ENCODE measurements around the gene SS18L1.
"Not testable (repeated sequence)": the region's sequence is repeated elsewhere in the genome, so short reads cannot be mapped to it uniquely, and the experiment has no call there.

SS18L1 gene

DNA sequence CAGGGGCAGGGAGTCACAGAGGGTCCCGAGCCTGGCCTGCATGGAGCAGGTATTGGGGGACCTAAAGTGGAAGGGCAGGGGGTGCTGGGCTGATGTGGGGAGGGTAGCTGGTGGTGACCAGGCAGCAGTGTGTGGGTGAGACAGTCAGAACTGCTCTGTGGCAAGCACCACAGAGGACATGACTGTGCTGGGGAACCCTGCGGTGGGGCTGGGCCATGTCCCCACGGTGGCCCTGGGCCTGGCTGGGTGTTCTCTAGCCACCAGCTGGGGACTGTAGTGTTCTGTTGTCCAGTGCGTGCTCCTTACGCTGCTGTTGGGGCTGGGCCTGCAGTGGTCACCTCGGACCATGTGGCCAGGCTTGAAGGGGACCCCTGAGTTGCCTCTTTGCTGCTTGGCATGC lies 3.6 kb downstream of the SS18L1 start:
- Histone ChIP-seq H3K56ac (ENCODE audit: low read length) (peak overlapping the region; percentile 7), H3K36me3 (ENCODE audit: control insufficient read depth, insufficient read depth, low read length) (peaks cover 2% of the 10 kb centered on the region), H2AK5ac (ENCODE audit: low read length) (no peak overlapping the region), H3K9ac (ENCODE audit: low read length) (no peak overlapping the region), H3K27me3 (ENCODE audit: insufficient read depth, low read length, poor library complexity) (no peaks in the 10 kb centered on the region), H4K8ac (ENCODE audit: low read depth, low read length) (no peak overlapping the region), H3K4me3 (ENCODE audit: low read length) (no peak overlapping the region), H3K27ac (ENCODE audit: low read depth, low read length) (no peak overlapping the region), H3K18ac (ENCODE audit: low read length) (no peak overlapping the region), H2BK120ac (ENCODE audit: low read depth, low read length) (no peak overlapping the region), H3K4me2 (ENCODE audit: low read length) (no peak overlapping the region), H3K23ac (ENCODE audit: low read length) (peak overlapping the region; percentile 3), H2BK15ac (replicated peaks; ENCODE audit: low read depth) (no peak overlapping the region), H3K79me2 (ENCODE audit: control insufficient read depth, insufficient read depth, low read length) (peaks cover 89% of the 10 kb centered on the region), H4K5ac (ENCODE audit: low read length) (no peak overlapping the region), H3K4me1 (ENCODE audit: control insufficient read depth, low read depth, low read length) (peaks cover 15% of the 10 kb centered on the region), H3K4ac (ENCODE audit: low read depth, low read length) (no peak overlapping the region), H3K79me1 (ENCODE audit: low read length) (peaks cover 38% of the 10 kb centered on the region), H2BK5ac (ENCODE audit: low read length) (no peak overlapping the region)
- DNase-seq, result no peak
- no CpG with 5 or more reads among the region's 6 CpGs for WGBS (ENCODE audit: extremely low coverage, insufficient coverage, low lambda C conversion rate)

DNA sequence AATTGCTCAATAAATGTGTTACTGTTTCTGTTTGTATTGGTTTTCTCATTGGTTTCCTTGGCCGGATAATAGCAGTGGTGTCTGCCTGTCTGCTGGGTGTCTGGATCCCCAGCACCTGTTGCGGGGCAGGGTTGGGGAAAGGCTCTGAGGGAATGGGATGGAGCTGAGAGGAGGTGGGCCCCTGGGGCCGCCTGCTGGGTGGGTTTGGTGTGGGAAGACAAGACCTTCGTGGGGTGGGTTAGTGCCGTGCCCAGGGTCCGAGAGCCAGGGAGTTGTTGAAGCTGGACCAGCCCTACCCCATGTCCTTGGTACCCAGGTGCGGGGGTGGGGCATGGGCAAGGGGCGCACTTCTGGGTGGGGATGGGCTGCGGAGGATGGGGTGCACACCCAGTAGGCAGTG lies 4.0 kb downstream of the SS18L1 start:
- Histone ChIP-seq H4K8ac (ENCODE audit: low read depth, low read length) (no peak overlapping the region), H3K4me3 (ENCODE audit: low read length) (no peak overlapping the region), H2BK120ac (ENCODE audit: low read depth, low read length) (no peak overlapping the region), H4K5ac (ENCODE audit: low read length) (no peak overlapping the region), H2AK5ac (ENCODE audit: low read length) (no peak overlapping the region), H3K27ac (ENCODE audit: low read depth, low read length) (no peak overlapping the region), H3K79me2 (ENCODE audit: control insufficient read depth, insufficient read depth, low read length) (peaks cover 89% of the 10 kb centered on the region), H3K18ac (ENCODE audit: low read length) (no peak overlapping the region), H2BK15ac (replicated peaks; ENCODE audit: low read depth) (no peak overlapping the region), H3K56ac (ENCODE audit: low read length) (no peak overlapping the region), H3K27me3 (ENCODE audit: insufficient read depth, low read length, poor library complexity) (no peaks in the 10 kb centered on the region), H3K9ac (ENCODE audit: low read length) (no peak overlapping the region), H3K4me2 (ENCODE audit: low read length) (no peak overlapping the region), H3K23ac (ENCODE audit: low read length) (peak overlapping the region; percentile 3), H3K4ac (ENCODE audit: low read depth, low read length) (no peak overlapping the region), H3K79me1 (ENCODE audit: low read length) (peaks cover 39% of the 10 kb centered on the region), H3K4me1 (ENCODE audit: control insufficient read depth, low read depth, low read length) (peaks cover 15% of the 10 kb centered on the region), H3K36me3 (ENCODE audit: control insufficient read depth, insufficient read depth, low read length) (peaks cover 2% of the 10 kb centered on the region), H2BK5ac (ENCODE audit: low read length) (no peak overlapping the region)
- no CpG with 5 or more reads among the region's 9 CpGs for WGBS (ENCODE audit: extremely low coverage, insufficient coverage, low lambda C conversion rate)
- DNase-seq, result no peak

DNA sequence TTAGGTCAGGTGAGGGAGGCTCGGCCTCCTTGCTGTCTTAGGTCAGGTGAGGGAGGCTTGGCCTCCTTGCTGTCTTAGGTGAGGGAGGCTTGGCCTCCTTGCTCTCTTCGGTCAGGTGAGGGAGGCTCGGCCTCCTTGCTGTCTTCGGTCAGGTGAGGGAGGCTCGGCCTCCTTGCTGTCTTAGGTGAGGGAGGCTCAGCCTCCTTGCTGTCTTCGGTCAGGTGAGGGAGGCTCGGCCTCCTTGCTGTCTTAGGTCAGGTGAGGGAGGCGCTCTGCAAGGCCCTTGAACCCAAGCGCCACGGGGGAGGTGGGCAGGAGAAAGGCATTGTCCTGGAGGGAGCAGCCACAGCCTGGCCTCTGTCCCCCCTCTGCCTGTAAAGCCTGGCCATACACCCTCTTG lies 4.8 kb downstream of the SS18L1 start:
- peaks cover 90% of the 10 kb centered on the region for H3K79me2 ChIP-seq (ENCODE audit: control insufficient read depth, insufficient read depth, low read length)
- not testable (repeated sequence) for H3K4me2 ChIP-seq (ENCODE audit: low read length); H3K18ac ChIP-seq (ENCODE audit: low read length); H2BK15ac ChIP-seq (replicated peaks; ENCODE audit: low read depth); H3K9ac ChIP-seq (ENCODE audit: low read length); H3K23ac ChIP-seq (ENCODE audit: low read length); H3K4me3 ChIP-seq (ENCODE audit: low read length); H4K5ac ChIP-seq (ENCODE audit: low read length); H3K27me3 ChIP-seq (ENCODE audit: insufficient read depth, low read length, poor library complexity); H2BK120ac ChIP-seq (ENCODE audit: low read depth, low read length); H3K4ac ChIP-seq (ENCODE audit: low read depth, low read length); H3K27ac ChIP-seq (ENCODE audit: low read depth, low read length); H3K36me3 ChIP-seq (ENCODE audit: control insufficient read depth, insufficient read depth, low read length); DNase-seq; H2AK5ac ChIP-seq (ENCODE audit: low read length); H4K8ac ChIP-seq (ENCODE audit: low read depth, low read length); H2BK5ac ChIP-seq (ENCODE audit: low read length)
- H3K56ac ChIP-seq (ENCODE audit: low read length), result peak overlapping the region; percentile 34
- no CpG with 5 or more reads among the region's 10 CpGs for WGBS (ENCODE audit: extremely low coverage, insufficient coverage, low lambda C conversion rate)
- peaks cover 15% of the 10 kb centered on the region for H3K4me1 ChIP-seq (ENCODE audit: control insufficient read depth, low read depth, low read length)
- H3K79me1 ChIP-seq (ENCODE audit: low read length), result peaks cover 42% of the 10 kb centered on the region

DNA sequence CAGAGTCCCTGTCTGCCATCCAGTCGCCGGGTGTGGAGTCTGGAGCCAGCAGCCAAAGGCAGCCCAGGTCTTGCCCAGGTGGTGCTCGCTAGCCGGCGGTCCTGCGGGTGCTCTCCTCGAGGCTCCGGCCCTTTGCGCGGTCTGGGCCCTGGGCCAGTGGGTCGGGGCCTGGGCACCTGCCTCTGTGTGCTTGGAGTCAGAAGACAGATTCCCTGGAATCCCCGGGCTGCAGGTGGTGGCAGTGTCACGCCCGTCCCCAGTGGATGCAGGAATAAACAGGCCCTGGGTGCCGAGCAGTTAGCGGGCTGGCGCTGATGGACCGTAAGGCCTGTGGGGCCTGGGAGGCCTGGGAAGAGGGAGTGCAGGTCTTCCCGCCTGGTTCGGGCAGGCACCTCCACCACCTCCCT lies 5.3 kb downstream of the SS18L1 start:
- Histone ChIP-seq H2BK5ac (ENCODE audit: low read length) (no peak overlapping the region), H3K9ac (ENCODE audit: low read length) (no peak overlapping the region), H3K4me1 (ENCODE audit: control insufficient read depth, low read depth, low read length) (peaks cover 15% of the 10 kb centered on the region), H2BK120ac (ENCODE audit: low read depth, low read length) (no peak overlapping the region), H3K18ac (ENCODE audit: low read length) (no peak overlapping the region), H3K27ac (ENCODE audit: low read depth, low read length) (no peak overlapping the region), H3K79me1 (ENCODE audit: low read length) (peaks cover 48% of the 10 kb centered on the region), H2BK15ac (replicated peaks; ENCODE audit: low read depth) (no peak overlapping the region), H2AK5ac (ENCODE audit: low read length) (no peak overlapping the region), H3K4ac (ENCODE audit: low read depth, low read length) (no peak overlapping the region), H4K8ac (ENCODE audit: low read depth, low read length) (no peak overlapping the region), H3K79me2 (ENCODE audit: control insufficient read depth, insufficient read depth, low read length) (peaks cover 95% of the 10 kb centered on the region), H3K56ac (ENCODE audit: low read length) (no peak overlapping the region), H4K5ac (ENCODE audit: low read length) (no peak overlapping the region), H3K23ac (ENCODE audit: low read length) (no peak overlapping the region), H3K27me3 (ENCODE audit: insufficient read depth, low read length, poor library complexity) (no peaks in the 10 kb centered on the region), H3K36me3 (ENCODE audit: control insufficient read depth, insufficient read depth, low read length) (peaks cover 2% of the 10 kb centered on the region), H3K4me2 (ENCODE audit: low read length) (no peak overlapping the region), H3K4me3 (ENCODE audit: low read length) (no peak overlapping the region)
- DNase-seq, result no peak
- no CpG with 5 or more reads among the region's 20 CpGs for WGBS (ENCODE audit: extremely low coverage, insufficient coverage, low lambda C conversion rate)

DNA sequence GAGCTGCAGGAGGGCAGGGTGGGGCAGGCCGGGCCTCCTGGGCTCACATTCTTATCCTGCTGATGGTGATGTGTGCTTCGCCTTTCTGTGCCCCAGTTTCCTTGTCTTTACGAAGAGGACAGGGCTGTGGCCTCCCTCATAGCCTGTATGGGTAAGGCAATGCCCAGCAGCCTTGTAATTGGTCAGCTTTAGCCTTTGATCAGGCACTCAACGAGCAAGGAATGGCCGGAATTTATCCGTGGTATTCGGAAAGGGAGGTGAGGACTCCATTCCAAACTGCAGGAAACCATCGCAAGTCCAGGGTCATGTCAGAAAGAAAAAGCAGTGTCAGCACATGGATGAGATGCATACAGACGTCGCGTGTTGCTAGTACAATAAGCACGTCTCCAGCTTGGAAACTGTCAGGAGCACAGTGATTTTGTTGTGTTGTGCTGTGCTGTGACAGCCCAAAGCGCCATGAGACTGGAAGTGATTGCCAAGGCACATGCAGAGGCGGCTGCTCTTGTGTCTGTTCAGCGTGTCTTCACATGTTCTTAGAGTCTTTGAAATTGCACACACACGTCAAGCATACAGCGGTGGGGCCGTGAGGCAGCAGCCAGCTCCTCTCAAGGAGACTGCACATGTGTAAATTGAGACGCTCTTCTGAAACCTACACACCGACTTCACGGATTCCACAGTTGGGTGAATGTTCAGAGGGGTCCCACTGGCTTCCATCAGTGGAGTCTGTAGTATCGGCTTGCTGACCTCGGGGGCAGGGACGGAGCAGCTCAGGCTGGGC lies 6.2 kb downstream of the SS18L1 start:
- Histone ChIP-seq H4K5ac (ENCODE audit: low read length) (no peak overlapping the region), H3K18ac (ENCODE audit: low read length) (no peak overlapping the region), H2BK15ac (replicated peaks; ENCODE audit: low read depth) (no peak overlapping the region), H3K9ac (ENCODE audit: low read length) (no peak overlapping the region), H2BK5ac (ENCODE audit: low read length) (no peak overlapping the region), H4K8ac (ENCODE audit: low read depth, low read length) (no peak overlapping the region), H3K79me2 (ENCODE audit: control insufficient read depth, insufficient read depth, low read length) (peaks cover 94% of the 10 kb centered on the region), H3K27ac (ENCODE audit: low read depth, low read length) (no peak overlapping the region), H3K4me2 (ENCODE audit: low read length) (no peak overlapping the region), H3K27me3 (ENCODE audit: insufficient read depth, low read length, poor library complexity) (no peaks in the 10 kb centered on the region), H2BK120ac (ENCODE audit: low read depth, low read length) (no peak overlapping the region), H3K4me1 (ENCODE audit: control insufficient read depth, low read depth, low read length) (peaks cover 13% of the 10 kb centered on the region), H3K4me3 (ENCODE audit: low read length) (no peak overlapping the region), H3K79me1 (ENCODE audit: low read length) (peaks cover 47% of the 10 kb centered on the region), H3K4ac (ENCODE audit: low read depth, low read length) (no peak overlapping the region), H3K56ac (ENCODE audit: low read length) (peak overlapping the region; percentile 3), H2AK5ac (ENCODE audit: low read length) (no peak overlapping the region), H3K36me3 (ENCODE audit: control insufficient read depth, insufficient read depth, low read length) (peaks cover 2% of the 10 kb centered on the region), H3K23ac (ENCODE audit: low read length) (peak overlapping the region; percentile 45)
- DNase-seq, result peak; percentile 91
- no CpG with 5 or more reads among the region's 24 CpGs for WGBS (ENCODE audit: extremely low coverage, insufficient coverage, low lambda C conversion rate)

DNA sequence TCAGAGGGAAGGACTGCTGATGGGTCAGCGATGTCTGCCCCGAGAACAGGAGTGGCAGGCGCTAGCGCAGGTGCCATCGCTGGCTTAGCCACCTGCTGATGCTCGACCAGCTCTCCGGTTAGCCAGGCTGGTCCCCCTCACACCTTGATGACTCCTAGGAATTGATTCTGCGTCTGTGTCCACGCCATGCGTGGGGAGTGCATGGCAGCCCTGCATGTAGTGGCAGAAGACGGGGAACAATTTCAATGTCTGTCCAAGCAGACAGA lies 6.7 kb downstream of the SS18L1 start:
- WGBS (ENCODE audit: extremely low coverage, insufficient coverage, low lambda C conversion rate), result no CpG with 5 or more reads among the region's 11 CpGs
- Histone ChIP-seq H3K4me3 (ENCODE audit: low read length) (no peak overlapping the region), H4K8ac (ENCODE audit: low read depth, low read length) (no peak overlapping the region)

More for the DNA sequence above, 6.7 kb downstream of the SS18L1 start:
- H2AK5ac ChIP-seq (ENCODE audit: low read length), result no peak overlapping the region
- H2BK5ac ChIP-seq (ENCODE audit: low read length), result no peak overlapping the region
- H3K4ac ChIP-seq (ENCODE audit: low read depth, low read length), result no peak overlapping the region
- H3K4me2 ChIP-seq (ENCODE audit: low read length), result no peak overlapping the region
- no peak overlapping the region for H3K9ac ChIP-seq (ENCODE audit: low read length)
- H3K56ac ChIP-seq (ENCODE audit: low read length), result no peak overlapping the region
- H3K18ac ChIP-seq (ENCODE audit: low read length), result no peak overlapping the region
- no peak overlapping the region for H3K27ac ChIP-seq (ENCODE audit: low read depth, low read length)
- H3K79me2 ChIP-seq (ENCODE audit: control insufficient read depth, insufficient read depth, low read length), result peaks cover 89% of the 10 kb centered on the region
- H3K36me3 ChIP-seq (ENCODE audit: control insufficient read depth, insufficient read depth, low read length), result peaks cover 2% of the 10 kb centered on the region
- peaks cover 46% of the 10 kb centered on the region for H3K79me1 ChIP-seq (ENCODE audit: low read length)
- H3K4me1 ChIP-seq (ENCODE audit: control insufficient read depth, low read depth, low read length), result peaks cover 12% of the 10 kb centered on the region
- H3K23ac ChIP-seq (ENCODE audit: low read length), result peak overlapping the region; percentile 45
- no peaks in the 10 kb centered on the region for H3K27me3 ChIP-seq (ENCODE audit: insufficient read depth, low read length, poor library complexity)
- H2BK15ac ChIP-seq (replicated peaks; ENCODE audit: low read depth), result no peak overlapping the region
- DNase-seq, result no peak
- no peak overlapping the region for H4K5ac ChIP-seq (ENCODE audit: low read length)
- H2BK120ac ChIP-seq (ENCODE audit: low read depth, low read length), result no peak overlapping the region

Data from mesendoderm (in vitro differentiated cells).